ENCODE measurements around the gene AP1S3. TPM values are rescaled to one million over a fixed set of nuclear protein-coding genes. Genes with fewer than 3 reads are reported as not detected.

AP1S3 gene
- total RNA-seq, 1 experiment from 2014 or later = 17.4 TPM

GRCh38 chr2:223847410-223847809 lies 10.0 kb upstream of the AP1S3 start:
- DNase-seq (ENCODE audit: low spot score) (no peak), ATAC-seq (no peak)
- Mint-ChIP-seq H3K9me3 (peaks cover 40% of the 10 kb centered on the region), H3K4me1 (no peaks in the 10 kb centered on the region), H3K36me3 (peaks cover 31% of the 10 kb centered on the region), H3K4me3 (no peak overlapping the region), H3K27me3 (ENCODE audit: low read depth) (no peaks in the 10 kb centered on the region), H3K27ac (no peak overlapping the region)
- POLR2A ChIA-PET = no interaction called here
- CTCF ChIA-PET = no interaction called here
- TF ChIP-seq USF2 (CRISPR knock-in tag; IDR thresholded peaks at IDR 0.05) (no peak), GABPB1 (CRISPR knock-in tag; IDR thresholded peaks at IDR 0.05) (no peak), USF1 (CRISPR knock-in tag; IDR thresholded peaks at IDR 0.05) (no peak), MAX (CRISPR knock-in tag; IDR thresholded peaks at IDR 0.05) (no peak), KAT7 (CRISPR knock-in tag; IDR thresholded peaks at IDR 0.05; ENCODE audit: borderline replicate concordance) (no peak), NR3C1 (CRISPR knock-in tag; conservative IDR thresholded peaks at IDR 0.05; ENCODE audit: low read depth) (no peak), PRRX2 (CRISPR knock-in tag; IDR thresholded peaks at IDR 0.05) (no peak), ZNF671 (CRISPR knock-in tag; IDR thresholded peaks at IDR 0.05) (no peak), PRDM15 (CRISPR knock-in tag; IDR thresholded peaks at IDR 0.05) (no peak), HMGXB4 (CRISPR knock-in tag; IDR thresholded peaks at IDR 0.05) (no peak), CREB1 (CRISPR knock-in tag; IDR thresholded peaks at IDR 0.05) (no peak), E2F5 (CRISPR knock-in tag; IDR thresholded peaks at IDR 0.05) (no peak), FOXP1 (CRISPR knock-in tag; IDR thresholded peaks at IDR 0.05; ENCODE audit: borderline replicate concordance) (no peak), CDX4 (CRISPR knock-in tag; IDR thresholded peaks at IDR 0.05; ENCODE audit: borderline replicate concordance) (no peak), IRF1 (CRISPR knock-in tag; IDR thresholded peaks at IDR 0.05) (no peak), RELA (CRISPR knock-in tag; IDR thresholded peaks at IDR 0.05; ENCODE audit: borderline replicate concordance) (no peak), CBFB (CRISPR knock-in tag; IDR thresholded peaks at IDR 0.05; ENCODE audit: low read depth) (no peak), SMAD3 (CRISPR knock-in tag; IDR thresholded peaks at IDR 0.05; ENCODE audit: borderline replicate concordance) (no peak)
